Ishikawa (cell line): Measurements from ENCODE around the gene TPK1.

ENCODE experiments used
- CEBPB ChIP-seq: IDR thresholded peaks from 2 replicates; pipeline ENCODE4 v1.6.1; 2012
- CREB1 ChIP-seq: IDR thresholded peaks from 2 replicates; pipeline ENCODE4 v1.6.1; 2012; ENCODE audit warnings: low read depth
- EP300 ChIP-seq: IDR thresholded peaks from 2 replicates; pipeline ENCODE4 v1.6.1; 2012; ENCODE audit warnings: borderline replicate concordance
- FOXM1 ChIP-seq: IDR thresholded peaks from 2 replicates; pipeline ENCODE4 v1.6.1; 2012; ENCODE audit warnings: low read depth, borderline replicate concordance
- MAX ChIP-seq: IDR thresholded peaks from 2 replicates; pipeline ENCODE4 v1.6.1; 2012
- RAD21 ChIP-seq: IDR thresholded peaks from 2 replicates; pipeline ENCODE4 v1.6.1; 2012; ENCODE audit warnings: low read depth
- REST ChIP-seq: IDR thresholded peaks from 2 replicates; pipeline ENCODE4 v1.6.1; 2012; ENCODE audit warnings: low read depth, mild to moderate bottlenecking
- TAF1 ChIP-seq: IDR thresholded peaks from 2 replicates; pipeline ENCODE4 v1.6.1; 2012; ENCODE audit warnings: low read depth, mild to moderate bottlenecking
- TCF12 ChIP-seq: IDR thresholded peaks from 2 replicates; pipeline ENCODE4 v1.6.1; 2012; ENCODE audit warnings: low read depth
- YY1 ChIP-seq: IDR thresholded peaks from 2 replicates; pipeline ENCODE4 v1.6.1; 2012; ENCODE audit warnings: low read depth
- TF ChIP-seq, protein P1 (sequence below): IDR thresholded peaks from 2 replicates; pipeline ENCODE4 v1.6.1; 2012

DNA sequence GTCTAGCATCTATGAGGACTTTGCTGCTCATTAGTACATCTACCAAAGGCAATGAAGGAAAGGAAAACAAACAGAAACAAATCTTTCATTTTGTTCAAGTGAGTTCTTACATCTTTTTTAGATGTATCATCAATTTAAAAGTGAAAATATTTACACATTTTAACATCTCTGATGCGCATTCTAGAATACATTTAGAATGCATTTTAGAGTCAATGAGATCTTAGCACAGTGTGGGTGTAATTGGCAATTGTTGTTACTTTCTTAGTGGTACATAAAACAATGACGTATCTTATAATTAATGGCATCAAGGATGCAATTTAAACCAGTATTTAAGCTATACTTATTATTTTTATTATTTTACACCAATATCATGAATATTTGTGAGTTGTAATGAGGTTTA, 51.4 kb downstream of the TPK1 start:
- TF ChIP-seq TCF12 (no peak), EP300 (no peak), MAX (no peak), FOXM1 (no peak), TAF1 (no peak), CEBPB (no peak), REST (no peak), YY1 (no peak), CREB1 (no peak), RAD21 (no peak)
- TF ChIP-seq, protein P1, sequence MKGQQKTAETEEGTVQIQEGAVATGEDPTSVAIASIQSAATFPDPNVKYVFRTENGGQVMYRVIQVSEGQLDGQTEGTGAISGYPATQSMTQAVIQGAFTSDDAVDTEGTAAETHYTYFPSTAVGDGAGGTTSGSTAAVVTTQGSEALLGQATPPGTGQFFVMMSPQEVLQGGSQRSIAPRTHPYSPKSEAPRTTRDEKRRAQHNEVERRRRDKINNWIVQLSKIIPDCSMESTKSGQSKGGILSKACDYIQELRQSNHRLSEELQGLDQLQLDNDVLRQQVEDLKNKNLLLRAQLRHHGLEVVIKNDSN: no peak
